ENCODE data around the gene KSR2.
A peak's percentile ranks its signal among the peaks of the same experiment; 100 is the strongest.
"Not testable (repeated sequence)": the region's sequence is repeated elsewhere in the genome, so short reads cannot be mapped to it uniquely, and the experiment has no call there.

Gene KSR2

GRCh38 chr12:117889098-117889497 is 79.7 kb downstream of the KSR2 start:
- no peak for DNase-seq

- DNase-seq, result no peak
Measured at GRCh38 chr12:117885211-117885610, 83.6 kb downstream of the KSR2 start.

- no peak for DNase-seq
Measured at GRCh38 chr12:117884161-117884560, 84.6 kb downstream of the KSR2 start.

GRCh38 chr12:117882603-117883184 is 86.1 kb downstream of the KSR2 start:
- DNase-seq, result no peak

- no peak for DNase-seq
Measured at GRCh38 chr12:117882181-117882580, 86.6 kb downstream of the KSR2 start.

- DNase-seq, result no peak
Measured at GRCh38 chr12:117881517-117881916, 87.3 kb downstream of the KSR2 start.

- no peak for DNase-seq
Measured at GRCh38 chr12:117878605-117879004, 90.2 kb downstream of the KSR2 start.

- DNase-seq, result no peak
Measured at GRCh38 chr12:117876436-117876816, 92.4 kb downstream of the KSR2 start.

- peak; percentile 31 for DNase-seq
Measured at GRCh38 chr12:117875744-117876435, 92.9 kb downstream of the KSR2 start.

GRCh38 chr12:117874842-117875434 is 93.9 kb downstream of the KSR2 start:
- DNase-seq, result peak; percentile 62

- not testable (repeated sequence) for DNase-seq
Measured at GRCh38 chr12:117874198-117874597, 94.6 kb downstream of the KSR2 start.

- DNase-seq, result no peak
Measured at GRCh38 chr12:117872546-117873169, 96.1 kb downstream of the KSR2 start.

- no peak for DNase-seq
Measured at GRCh38 chr12:117869551-117869950, 99.2 kb downstream of the KSR2 start.

GRCh38 chr12:117867348-117867747 is 101.4 kb downstream of the KSR2 start:
- DNase-seq, result no peak

- DNase-seq, result no peak
Measured at GRCh38 chr12:117865505-117865904, 103.3 kb downstream of the KSR2 start.

GRCh38 chr12:117863002-117863709 is 105.6 kb downstream of the KSR2 start:
- no peak for DNase-seq

- DNase-seq, result no peak
Measured at GRCh38 chr12:117861691-117862090, 107.1 kb downstream of the KSR2 start.

GRCh38 chr12:117860787-117861290 is 108.0 kb downstream of the KSR2 start:
- DNase-seq, result not testable (repeated sequence)

- DNase-seq, result no peak
Measured at GRCh38 chr12:117860111-117860510, 108.7 kb downstream of the KSR2 start.

GRCh38 chr12:117857632-117858612 is 110.9 kb downstream of the KSR2 start:
- peak; percentile 42 for DNase-seq

GRCh38 chr12:117857139-117857538 is 111.7 kb downstream of the KSR2 start:
- DNase-seq, result not testable (repeated sequence)

GRCh38 chr12:117855165-117855564 is 113.6 kb downstream of the KSR2 start:
- DNase-seq, result no peak
